ENCODE data around the gene NKX1-1.
"Not testable (repeated sequence)": the region's sequence is repeated elsewhere in the genome, so short reads cannot be mapped to it uniquely, and the experiment has no call there.

NKX1-1 gene

GRCh38 chr4:1398681-1399507 is 7.3 kb downstream of the NKX1-1 start:
- DNase-seq (ENCODE audit: insufficient read length, low spot score), result no peak
- TF ChIP-seq CTCF (IDR thresholded peaks at IDR 0.05; ENCODE audit: insufficient read depth, missing control alignments), result no peak
- no peak for FAIRE-seq

DNA sequence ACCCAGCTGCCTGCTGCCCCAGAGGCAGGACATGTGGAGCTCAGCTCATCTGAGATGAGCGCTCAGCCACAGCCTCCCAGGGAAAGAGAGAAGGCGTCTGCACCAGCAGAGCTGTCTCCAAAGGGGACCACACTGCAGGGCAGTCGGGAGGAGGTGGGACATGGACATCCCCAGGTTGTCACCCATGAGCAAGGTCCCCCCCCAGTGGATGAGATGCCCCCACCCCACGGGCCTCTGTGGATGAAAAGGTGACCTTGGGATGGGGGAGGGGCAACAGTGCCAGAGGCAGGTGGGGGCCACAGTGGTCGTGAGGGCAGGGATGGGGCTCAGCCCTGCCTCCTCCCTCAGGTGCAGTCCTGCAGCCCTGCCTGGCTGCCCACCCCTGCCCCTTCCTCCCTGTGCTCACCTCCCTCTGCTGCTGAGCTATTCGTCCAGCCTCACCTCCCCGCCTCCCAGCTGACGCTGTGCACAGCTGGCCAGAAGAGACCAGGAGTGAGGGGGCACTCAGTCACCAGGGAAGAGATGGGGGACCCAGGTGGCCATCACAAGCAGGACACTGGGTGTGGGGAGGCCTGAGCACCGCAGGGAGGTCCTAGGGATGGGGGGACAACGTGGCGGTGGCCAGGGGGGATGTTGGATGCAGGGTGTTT is 9.3 kb downstream of the NKX1-1 start:
- no peak for FAIRE-seq
- DNase-seq (ENCODE audit: insufficient read length, low spot score), result no peak
- no peak for TF ChIP-seq CTCF (IDR thresholded peaks at IDR 0.05; ENCODE audit: insufficient read depth, missing control alignments)

DNA sequence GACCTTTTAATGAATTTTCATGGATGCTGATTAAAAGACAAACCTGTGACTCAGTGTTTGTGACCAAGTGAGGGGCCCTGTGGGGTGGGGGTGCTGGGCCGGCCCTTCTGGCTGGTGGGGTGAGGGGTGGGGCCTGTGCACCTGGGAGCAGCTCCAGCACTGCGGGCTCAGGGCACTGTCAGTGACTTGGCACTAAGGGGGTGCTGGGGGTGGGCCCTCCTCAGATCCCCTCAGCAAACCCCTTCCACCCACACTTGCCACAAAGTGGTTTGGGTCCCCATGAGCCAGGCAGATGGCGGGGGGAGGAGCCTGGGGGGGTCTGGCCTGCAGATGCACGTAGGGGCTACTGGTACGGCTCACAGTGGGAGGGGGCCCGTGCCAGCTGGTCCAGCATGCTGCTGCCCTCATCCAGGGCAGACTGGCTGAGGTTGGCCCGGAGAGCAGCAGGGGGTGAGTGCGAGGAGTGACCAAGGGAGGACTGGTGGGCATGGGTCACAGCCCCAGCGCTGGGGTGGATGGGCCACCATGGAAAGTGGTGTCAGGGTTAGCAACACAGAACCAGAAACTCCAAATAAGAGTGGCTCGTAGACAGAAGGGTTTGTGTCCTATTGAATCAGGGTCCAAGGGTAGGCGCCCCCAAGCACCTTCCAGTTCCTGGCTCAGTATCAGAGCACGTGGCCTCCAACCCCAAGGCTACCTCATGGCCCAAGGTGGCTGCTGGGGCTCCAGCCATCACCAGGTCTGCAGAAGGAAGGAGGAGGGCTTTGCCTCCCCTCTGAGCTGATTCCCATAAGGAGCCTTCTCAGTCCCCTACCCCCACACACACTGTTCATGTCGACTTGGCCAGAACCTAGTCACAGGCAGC is 10.1 kb downstream of the NKX1-1 start:
- FAIRE-seq (no peak), DNase-seq (ENCODE audit: insufficient read length, low spot score) (no peak)

DNA sequence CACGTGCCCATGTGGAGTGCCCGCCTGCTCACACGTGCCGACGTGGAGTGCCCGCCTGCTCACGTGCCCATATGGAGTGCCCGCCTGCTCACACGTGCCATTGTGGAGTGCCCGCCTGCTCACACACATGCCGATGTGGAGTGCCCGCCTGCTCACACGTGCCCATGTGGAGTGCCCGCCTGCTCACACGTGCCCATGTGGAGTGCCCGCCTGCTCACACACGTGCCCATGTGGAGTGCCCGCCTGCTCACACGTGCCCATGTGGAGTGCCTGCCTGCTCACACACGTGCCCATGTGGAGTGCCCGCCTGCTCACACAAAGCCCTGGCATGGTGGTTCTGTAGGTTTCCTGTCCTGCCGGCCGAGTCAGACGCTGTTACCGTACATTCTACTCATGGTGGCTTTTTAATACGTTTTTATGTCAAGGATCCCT is 10.8 kb downstream of the NKX1-1 start:
- FAIRE-seq; DNase-seq (ENCODE audit: insufficient read length, low spot score): not testable (repeated sequence)

More for the DNA sequence above, 10.1 kb downstream of the NKX1-1 start:
- TF ChIP-seq CTCF (IDR thresholded peaks at IDR 0.05; ENCODE audit: insufficient read depth, missing control alignments), result no peak

DNA sequence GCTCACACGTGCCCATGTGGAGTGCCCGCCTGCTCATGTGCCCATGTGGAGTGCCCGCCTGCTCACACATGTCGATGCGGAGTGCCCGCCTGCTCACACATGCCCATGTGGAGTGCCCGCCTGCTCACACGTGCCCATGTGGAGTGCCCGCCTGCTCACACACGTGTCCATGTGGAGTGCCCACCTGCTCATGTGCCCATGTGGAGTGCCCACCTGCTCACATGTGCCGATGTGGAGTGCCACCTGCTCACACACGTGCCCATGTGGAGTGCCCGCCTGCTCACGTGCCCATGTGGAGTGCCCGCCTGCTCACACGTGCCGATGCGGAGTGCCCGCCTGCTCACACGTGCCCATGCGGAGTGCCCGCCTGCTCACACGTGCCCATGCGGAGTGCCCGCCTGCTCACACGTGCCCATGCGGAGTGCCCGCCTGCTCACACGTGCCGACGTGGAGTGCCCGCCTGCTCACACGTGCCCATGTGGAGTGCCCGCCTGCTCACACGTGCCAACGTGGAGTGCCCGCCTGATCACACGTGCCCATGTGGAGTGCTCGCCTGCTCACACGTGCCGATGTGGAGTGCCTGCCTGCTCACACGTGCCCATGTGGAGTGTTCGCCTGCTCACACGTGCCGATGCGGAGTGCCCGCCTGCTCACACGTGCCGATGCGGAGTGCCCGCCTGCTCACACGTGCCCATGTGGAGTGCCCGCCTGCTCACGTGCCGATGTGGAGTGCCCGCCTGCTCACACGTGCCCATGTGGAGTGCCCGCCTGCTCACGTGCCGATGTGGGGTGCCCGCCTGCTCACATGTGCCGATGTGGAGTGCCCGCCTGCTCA is 11.5 kb downstream of the NKX1-1 start:
- not testable (repeated sequence) for FAIRE-seq; DNase-seq (ENCODE audit: insufficient read length, low spot score)

- no peak for FAIRE-seq
- DNase-seq (ENCODE audit: insufficient read length, low spot score), result no peak
- TF ChIP-seq CTCF (IDR thresholded peaks at IDR 0.05; ENCODE audit: insufficient read depth, missing control alignments), result no peak
These were observed 12.4 kb downstream of the NKX1-1 start for GRCh38 chr4:1393866-1394265.

GRCh38 chr4:1393363-1393762 is 12.9 kb downstream of the NKX1-1 start:
- not testable (repeated sequence) for FAIRE-seq; DNase-seq (ENCODE audit: insufficient read length, low spot score)
